Measurements from ENCODE around the gene CARD19.

DNA sequence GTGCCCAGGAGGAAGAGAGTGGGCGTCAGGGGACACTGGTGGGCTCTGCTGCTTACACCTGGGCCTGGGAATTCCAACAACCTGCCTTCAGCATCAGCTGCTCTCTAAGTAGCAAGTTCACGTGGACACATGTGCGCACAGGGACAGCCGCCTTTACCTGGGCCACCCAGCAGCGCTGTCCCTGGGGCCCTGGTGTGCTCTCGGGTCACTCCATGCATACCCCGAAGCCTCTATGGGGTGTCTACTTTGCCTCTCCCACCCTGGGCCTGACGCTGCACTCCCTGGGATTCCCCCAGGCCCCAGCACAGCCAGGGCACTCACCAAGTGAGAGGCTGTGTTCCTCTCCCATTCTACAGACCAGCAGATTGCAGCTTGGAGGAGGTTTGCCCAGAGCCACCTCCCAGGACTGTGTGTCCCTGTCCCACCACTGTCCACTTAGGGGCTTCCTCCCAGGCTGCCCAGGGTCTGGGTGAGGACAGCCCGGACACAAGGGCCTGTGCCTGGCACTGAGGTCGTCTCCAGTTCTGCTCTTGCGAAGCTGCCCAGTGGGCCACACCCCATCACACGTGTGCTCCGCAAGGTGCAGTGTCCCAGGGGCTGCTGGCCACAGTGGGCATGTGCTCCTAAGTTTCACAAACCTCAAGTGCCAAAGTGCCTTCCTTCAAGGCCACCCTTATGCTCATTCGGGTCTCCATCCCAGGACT lies 32.1 kb downstream of the CARD19 start:
- no peak for TF ChIP-seq CTCF (IDR thresholded peaks at IDR 0.05; ENCODE audit: low read depth, low read length, poor library complexity, severe bottlenecking)
- TF ChIP-seq EZH2phosphoT487 (IDR thresholded peaks at IDR 0.05; ENCODE audit: borderline replicate concordance, low read length), result no peak

All from DOHH2 (cell line).